Mesendoderm (in vitro differentiated cells): Measurements from ENCODE around the gene SLC16A4.

Source experiments
- DNase-seq: peaks from one replicate; pipeline ENCODE4 v3.0.0; 2013
- H2AK5ac ChIP-seq: 2 replicates; pipeline ENCODE4 v1.6.1; 2013; ENCODE audit warnings: low read length, inconsistent platforms
- H2BK120ac ChIP-seq: 2 replicates; pipeline ENCODE4 v1.6.1; 2013; ENCODE audit warnings: low read depth, mild to moderate bottlenecking, low read length, moderate library complexity, mixed read lengths
- H2BK15ac ChIP-seq: replicated peaks from 2 replicates; pipeline ENCODE4 v1.6.1; 2013; ENCODE audit warnings: low read depth, mild to moderate bottlenecking, moderate library complexity
- H2BK5ac ChIP-seq: 2 replicates; pipeline ENCODE4 v1.6.1; 2013; ENCODE audit warnings: low read length, inconsistent platforms
- H3K18ac ChIP-seq: 2 replicates; pipeline ENCODE4 v1.6.1; 2013; ENCODE audit warnings: mild to moderate bottlenecking, low read length, mixed read lengths
- H3K23ac ChIP-seq: one replicate; pipeline ENCODE4 v1.6.1; 2013; ENCODE audit warnings: low read length
- H3K27ac ChIP-seq: 2 replicates; pipeline ENCODE4 v1.5.1; 2013; ENCODE audit warnings: low read depth, mild to moderate bottlenecking, inconsistent platforms, low read length, moderate library complexity
- H3K27me3 ChIP-seq: 2 replicates; pipeline ENCODE4 v1.6.1; 2013; ENCODE audit warnings: low read length, control low read depth, mild to moderate bottlenecking, inconsistent platforms; ENCODE audit not compliant: insufficient read depth, poor library complexity
- H3K36me3 ChIP-seq: 2 replicates; pipeline ENCODE4 v1.6.1; 2013; ENCODE audit warnings: low read length, inconsistent platforms; ENCODE audit not compliant: control insufficient read depth, insufficient read depth
- H3K4ac ChIP-seq: one replicate; pipeline ENCODE4 v1.6.1; 2013; ENCODE audit warnings: low read depth, mild to moderate bottlenecking, low read length, moderate library complexity
- H3K4me1 ChIP-seq: 2 replicates; pipeline ENCODE4 v1.6.1; 2013; ENCODE audit warnings: low read depth, low read length, inconsistent platforms; ENCODE audit not compliant: control insufficient read depth
- H3K4me2 ChIP-seq: 2 replicates; pipeline ENCODE4 v1.6.1; 2013; ENCODE audit warnings: low read length
- H3K4me3 ChIP-seq: 2 replicates; pipeline ENCODE4 v1.5.1; 2013; ENCODE audit warnings: mild to moderate bottlenecking, low read length
- H3K56ac ChIP-seq: one replicate; pipeline ENCODE4 v1.6.1; 2013; ENCODE audit warnings: low read length
- H3K79me1 ChIP-seq: 2 replicates; pipeline ENCODE4 v1.6.1; 2013; ENCODE audit warnings: low read length, inconsistent platforms
- H3K79me2 ChIP-seq: 2 replicates; pipeline ENCODE4 v1.6.1; 2013; ENCODE audit warnings: mild to moderate bottlenecking, low read length; ENCODE audit not compliant: control insufficient read depth, insufficient read depth
- H3K9ac ChIP-seq: 2 replicates; pipeline ENCODE4 v1.6.1; 2013; ENCODE audit warnings: low read length, inconsistent platforms
- H4K5ac ChIP-seq: one replicate; pipeline ENCODE4 v1.6.1; 2013; ENCODE audit warnings: low read length
- H4K8ac ChIP-seq: one replicate; pipeline ENCODE4 v1.6.1; 2013; ENCODE audit warnings: low read depth, mild to moderate bottlenecking, control low read depth, low read length, moderate library complexity
- WGBS: extraction: QIAGEN DNeasy Blood & Tissue Kit; methylation state at CpG from one replicate; pipeline ENCODE4 v1.1.7; 2013; ENCODE audit warnings: low lambda C conversion rate, missing lambda C conversion rate; ENCODE audit not compliant: insufficient coverage; ENCODE audit errors: extremely low coverage; 5-methylcytosine and 5-hydroxymethylcytosine counted together

The SLC16A4 gene

DNA sequence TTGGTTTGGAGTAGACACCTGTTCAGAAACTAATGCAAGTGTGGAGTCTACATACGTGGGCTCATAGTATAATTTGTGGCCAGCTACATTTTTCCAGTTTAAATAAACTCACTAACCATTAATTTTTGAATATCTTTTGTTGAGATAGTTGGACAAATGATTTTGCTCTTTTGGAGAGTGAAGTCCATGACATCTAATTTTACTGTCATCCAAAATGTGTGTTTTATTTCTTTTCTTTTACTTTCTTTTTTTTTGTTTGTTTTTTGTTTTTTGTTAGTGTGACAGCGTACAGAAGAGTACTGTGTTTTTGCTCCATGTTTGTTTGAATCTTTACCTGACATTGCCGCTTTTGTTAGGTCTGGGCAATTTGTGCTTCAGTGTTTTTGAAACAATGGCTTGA lies 46.7 kb downstream of the SLC16A4 start:
- no CpG with 5 or more reads among the region's 3 CpGs for WGBS
- peaks cover 6% of the 10 kb centered on the region for H3K36me3 ChIP-seq

DNA sequence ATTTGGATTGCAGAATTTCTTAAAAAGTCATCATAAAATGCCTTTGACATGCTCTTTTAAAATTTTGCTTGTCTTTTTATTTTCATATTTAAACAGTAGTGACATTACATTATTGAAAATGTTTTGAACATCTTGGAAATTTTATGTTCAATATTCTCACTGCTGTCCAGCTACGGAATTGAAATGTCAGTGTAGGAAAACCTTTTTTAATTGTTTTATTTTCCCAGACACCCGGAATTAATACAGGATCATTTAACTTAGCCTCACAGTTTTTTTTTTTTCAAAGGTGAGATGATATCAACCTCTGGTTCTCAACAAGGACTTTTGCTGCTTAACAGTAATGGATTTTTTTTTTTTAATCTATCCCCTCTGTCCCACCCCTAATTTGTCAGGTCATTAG lies 47.6 kb downstream of the SLC16A4 start:
- Histone ChIP-seq H2AK5ac (no peak overlapping the region), H3K27ac (no peak overlapping the region), H2BK15ac (no peak overlapping the region), H3K27me3 (no peaks in the 10 kb centered on the region), H3K4me3 (no peak overlapping the region), H2BK120ac (no peak overlapping the region), H3K56ac (no peak overlapping the region), H3K4me1 (peaks cover 8% of the 10 kb centered on the region), H3K36me3 (peaks cover 6% of the 10 kb centered on the region), H3K23ac (no peak overlapping the region), H3K4me2 (no peak overlapping the region), H4K8ac (no peak overlapping the region), H4K5ac (no peak overlapping the region), H3K4ac (no peak overlapping the region), H3K9ac (no peak overlapping the region), H3K18ac (no peak overlapping the region), H3K79me1 (peaks cover 4% of the 10 kb centered on the region), H3K79me2 (peaks cover 78% of the 10 kb centered on the region), H2BK5ac (no peak overlapping the region)
- no CpG with 5 or more reads among the region's 2 CpGs for WGBS
- no peak for DNase-seq

More for the DNA sequence above, 46.7 kb downstream of the SLC16A4 start:
- H3K79me1 ChIP-seq = peaks cover 4% of the 10 kb centered on the region
- no peak overlapping the region for H3K27ac ChIP-seq
- H3K9ac ChIP-seq = no peak overlapping the region
- no peak overlapping the region for H2BK15ac ChIP-seq
- H3K56ac ChIP-seq = no peak overlapping the region
- no peak overlapping the region for H3K23ac ChIP-seq
- no peak overlapping the region for H2AK5ac ChIP-seq
- no peak overlapping the region for H3K4me3 ChIP-seq
- H3K4ac ChIP-seq = no peak overlapping the region
- H4K5ac ChIP-seq = no peak overlapping the region
- no peaks in the 10 kb centered on the region for H3K27me3 ChIP-seq
- H3K4me1 ChIP-seq = peaks cover 8% of the 10 kb centered on the region
- H4K8ac ChIP-seq = no peak overlapping the region
- peak overlapping the region; percentile 19 for H3K4me2 ChIP-seq
- no peak overlapping the region for H2BK120ac ChIP-seq
- no peak overlapping the region for H2BK5ac ChIP-seq
- DNase-seq = no peak
- H3K79me2 ChIP-seq = peaks cover 82% of the 10 kb centered on the region
- no peak overlapping the region for H3K18ac ChIP-seq

DNA sequence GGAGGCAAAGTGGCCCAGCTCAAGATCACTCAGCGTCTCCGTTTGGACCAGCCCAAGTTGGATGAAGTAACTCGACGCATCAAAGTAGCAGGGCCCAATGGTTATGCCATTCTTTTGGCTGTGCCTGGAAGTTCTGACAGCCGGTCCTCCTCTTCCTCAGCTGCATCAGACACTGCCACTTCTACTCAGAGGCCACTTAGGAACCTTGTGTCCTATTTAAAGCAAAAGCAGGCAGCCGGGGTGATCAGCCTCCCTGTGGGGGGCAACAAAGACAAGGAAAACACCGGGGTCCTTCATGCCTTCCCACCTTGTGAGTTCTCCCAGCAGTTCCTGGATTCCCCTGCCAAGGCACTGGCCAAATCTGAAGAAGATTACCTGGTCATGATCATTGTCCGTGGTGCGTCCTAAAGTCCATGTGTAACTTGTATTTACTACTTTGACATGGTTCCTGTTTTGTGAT lies 48.9 kb downstream of the SLC16A4 start:
- H3K23ac ChIP-seq = no peak overlapping the region
- no peak overlapping the region for H2BK15ac ChIP-seq
- peaks cover 8% of the 10 kb centered on the region for H3K4me1 ChIP-seq
- H4K5ac ChIP-seq = no peak overlapping the region
- no peak overlapping the region for H2AK5ac ChIP-seq
- peak overlapping the region; percentile 28 for H3K4me2 ChIP-seq
- H2BK120ac ChIP-seq = no peak overlapping the region
- H2BK5ac ChIP-seq = no peak overlapping the region
- no peaks in the 10 kb centered on the region for H3K27me3 ChIP-seq
- H3K4me3 ChIP-seq = no peak overlapping the region
- H3K9ac ChIP-seq = peak overlapping the region; percentile 23
- peak; percentile 28 for DNase-seq
- H3K56ac ChIP-seq = peak overlapping the region; percentile 40
- H3K79me2 ChIP-seq = peaks cover 67% of the 10 kb centered on the region
- WGBS = no CpG with 5 or more reads among the region's 9 CpGs
- H4K8ac ChIP-seq = no peak overlapping the region
- no peaks in the 10 kb centered on the region for H3K79me1 ChIP-seq
- H3K27ac ChIP-seq = no peak overlapping the region
- peaks cover 3% of the 10 kb centered on the region for H3K36me3 ChIP-seq
- H3K4ac ChIP-seq = no peak overlapping the region
- no peak overlapping the region for H3K18ac ChIP-seq

DNA sequence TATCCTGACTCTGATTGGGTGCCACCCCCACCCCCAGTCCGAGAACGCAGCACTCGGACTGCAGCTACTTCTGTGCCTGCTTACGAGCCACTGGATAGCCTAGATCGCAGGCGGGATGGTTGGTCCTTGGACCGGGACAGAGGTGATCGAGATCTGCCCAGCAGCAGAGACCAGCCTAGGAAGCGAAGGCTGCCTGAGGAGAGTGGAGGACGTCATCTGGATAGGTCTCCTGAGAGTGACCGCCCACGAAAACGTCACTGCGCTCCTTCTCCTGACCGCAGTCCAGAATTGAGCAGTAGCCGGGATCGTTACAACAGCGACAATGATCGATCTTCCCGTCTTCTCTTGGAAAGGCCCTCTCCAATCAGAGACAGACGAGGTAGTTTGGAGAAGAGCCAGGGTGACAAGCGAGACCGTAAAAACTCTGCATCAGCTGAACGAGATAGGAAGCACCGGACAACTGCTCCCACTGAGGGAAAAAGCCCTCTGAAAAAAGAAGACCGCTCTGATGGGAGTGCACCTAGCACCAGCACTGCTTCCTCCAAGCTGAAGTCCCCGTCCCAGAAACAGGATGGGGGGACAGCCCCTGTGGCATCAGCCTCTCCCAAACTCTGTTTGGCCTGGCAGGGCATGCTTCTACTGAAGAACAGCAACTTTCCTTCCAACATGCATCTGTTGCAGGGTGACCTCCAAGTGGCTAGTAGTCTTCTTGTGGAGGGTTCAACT lies 49.5 kb downstream of the SLC16A4 start:
- H2BK5ac ChIP-seq = no peak overlapping the region
- H3K18ac ChIP-seq = no peak overlapping the region
- no peak overlapping the region for H3K4me3 ChIP-seq
- H3K79me2 ChIP-seq = peaks cover 62% of the 10 kb centered on the region
- H3K4me1 ChIP-seq = peaks cover 8% of the 10 kb centered on the region
- peaks cover 3% of the 10 kb centered on the region for H3K36me3 ChIP-seq
- H4K8ac ChIP-seq = no peak overlapping the region
- peak overlapping the region; percentile 98 for H3K9ac ChIP-seq
- peak overlapping the region; percentile 68 for H3K56ac ChIP-seq
- H3K79me1 ChIP-seq = no peaks in the 10 kb centered on the region
- no peak overlapping the region for H2AK5ac ChIP-seq
- no peak overlapping the region for H2BK15ac ChIP-seq
- WGBS = no CpG with 5 or more reads among the region's 27 CpGs
- peak overlapping the region; percentile 88 for H3K4me2 ChIP-seq
- no peak overlapping the region for H3K4ac ChIP-seq
- no peak overlapping the region for H3K23ac ChIP-seq
- no peak for DNase-seq
- no peak overlapping the region for H3K27ac ChIP-seq
- H2BK120ac ChIP-seq = no peak overlapping the region
- H4K5ac ChIP-seq = no peak overlapping the region
- no peaks in the 10 kb centered on the region for H3K27me3 ChIP-seq

DNA sequence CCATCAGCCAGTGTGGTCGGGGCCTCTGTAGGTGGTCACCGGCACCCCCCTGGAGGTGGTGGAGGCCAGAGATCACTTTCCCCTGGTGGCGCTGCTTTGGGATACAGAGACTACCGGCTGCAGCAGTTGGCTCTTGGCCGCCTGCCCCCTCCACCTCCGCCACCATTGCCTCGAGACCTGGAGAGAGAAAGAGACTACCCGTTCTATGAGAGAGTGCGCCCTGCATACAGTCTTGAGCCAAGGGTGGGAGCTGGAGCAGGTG lies 50.7 kb downstream of the SLC16A4 start:
- H2BK15ac ChIP-seq = no peak overlapping the region
- H3K4ac ChIP-seq = peak overlapping the region; percentile 89
- peaks cover 3% of the 10 kb centered on the region for H3K36me3 ChIP-seq
- peaks cover 8% of the 10 kb centered on the region for H3K4me1 ChIP-seq
- WGBS = no CpG with 5 or more reads among the region's 9 CpGs
- H3K9ac ChIP-seq = peak overlapping the region; percentile 98
- no peak overlapping the region for H4K5ac ChIP-seq
- H2AK5ac ChIP-seq = no peak overlapping the region
- no peak overlapping the region for H2BK120ac ChIP-seq
- peak overlapping the region; percentile 10 for H3K27ac ChIP-seq
- no peaks in the 10 kb centered on the region for H3K79me1 ChIP-seq
- no peak overlapping the region for H2BK5ac ChIP-seq
- H3K56ac ChIP-seq = peak overlapping the region; percentile 99
- H3K4me3 ChIP-seq = peak overlapping the region; percentile 98
- no peaks in the 10 kb centered on the region for H3K27me3 ChIP-seq
- DNase-seq = no peak
- peak overlapping the region; percentile 88 for H3K4me2 ChIP-seq
- H3K18ac ChIP-seq = peak overlapping the region; percentile 86
- peaks cover 54% of the 10 kb centered on the region for H3K79me2 ChIP-seq
- no peak overlapping the region for H4K8ac ChIP-seq
- no peak overlapping the region for H3K23ac ChIP-seq
